Pancreas (tissue), 10 donors: ENCODE measurements around the gene KCNRG. TPM values are rescaled to one million over a fixed set of nuclear protein-coding genes. Genes with fewer than 3 reads are reported as not detected.

ENCODE experiments used
- ATAC-seq, 4 donors: fragments of 200-7000 bp; cut with Tn5 transposase; one replicate each; pipeline versions ENCODE4 v1.8.0 to v1.9.1; 2020; ENCODE audit warnings: mild to moderate bottlenecking in 4 of 4, moderate library complexity in 4 of 4
- DNase-seq, 6 donors: peaks; one replicate each; pipeline ENCODE4 v3.0.0-alpha.2; 2020
- FAIRE-seq: peaks from 2 replicates; lab custom pipeline; 2012; peaks lifted over from hg19 to GRCh38; lab: Jason Lieb, UNC
- H3K27ac ChIP-seq, 4 donors: fragments of 200-600 bp; sonication (generic); 1 replicate in 3 of 4; 2 replicates in 1 of 4; pipeline versions ENCODE4 v1.5.0 to v1.8.0; 2020
- H3K27me3 ChIP-seq, 4 donors: fragments of 200-600 bp; one replicate each; pipeline ENCODE4 v1.8.0; 2021
- H3K36me3 ChIP-seq, 3 donors: fragments of 200-600 bp; sonication (generic) in 1 of 3; one replicate each; pipeline versions ENCODE4 v1.5.0 to v1.8.0; 2020 to 2021
- H3K4me1 ChIP-seq, 3 donors: fragments of 200-600 bp; one replicate each; pipeline ENCODE4 v1.8.0; 2021
- H3K4me3 ChIP-seq, 4 donors: fragments of 200-600 bp; sonication (generic) in 2 of 4; one replicate each; pipeline versions ENCODE4 v1.5.0 to v1.8.0; 2020 to 2021
- H3K9me3 ChIP-seq, 4 donors: fragments of 200-600 bp; one replicate each; pipeline ENCODE4 v1.8.0; 2021
- CTCF ChIP-seq, 4 donors: fragments of 200-600 bp; sonication (generic) in 3 of 4; IDR thresholded peaks; one replicate each; pipeline versions ENCODE4 v1.5.0 to v1.8.0; 2021; ENCODE audit warnings: antibody characterized with exemption in 4 of 4
- WGBS, 2 donors: extraction: QIAGEN DNeasy Blood & Tissue Kit; methylation state at CpG; one replicate each; pipeline ENCODE4 v1.1.7; 2013; 5-methylcytosine and 5-hydroxymethylcytosine counted together
- intact Hi-C, 3 donors: fragments of 100-400 bp; cut with DNase I; formaldehyde crosslinking; loops; one replicate each; pipeline versions ENCODE4 v1.11.1 to v1.14.2; 2022
- polyA plus RNA-seq, 2 donors: library from polyadenylated mRNA; stranded (reverse); fragments of 200-250 nt; gene quantifications; one replicate each; pipeline ENCODE4 v1.2.3, GENCODE V29; 2013
- total RNA-seq, 6 donors: library from RNA; stranded (reverse); fragmentation: NEBNext Ultra II Directional in 4 of 6; extraction: Animal tissue kit (Norgen Biotek cat#: 25700) in 4 of 6; gene quantifications; one replicate each; pipeline versions ENCODE4 v1.2.1 to v1.2.4, GENCODE V29; 2021 to 2023
- donor health status: healthy with polysubstance abuse.
- donor health status: DM: no; HTN: no; CAD: no; lungs with moderate emphysema.
- donor health status: DM: no; HTN: no; CAD: no.
- donor health status: control.
- donor health status: control.
- donor health status: Bipolar disorder and iron deficiency.
- donor health status: DM: yes; HTN: yes; CAD: no.
- donor health status: DM: no; HTN: no; CAD: no.
- donor health status: DM: no; HTN: no; CAD: no.
- donor health status: DM: yes; HTN: yes; CAD: no.

Gene KCNRG
- total and polyA plus RNA-seq, 8 donors, result 0.16 to 0.52 (median 0.30) TPM; not detected in 1

GRCh38 chr13:50015750-50016149 is 506 bp downstream of the KCNRG start:
- no peaks in the 10 kb centered on the region for H3K27me3 ChIP-seq
- intact Hi-C loops, result no loop called here

GRCh38 chr13:50016444-50016843 is 1.2 kb downstream of the KCNRG start:
- Histone ChIP-seq H3K36me3 (peaks cover 0 to 7% (median 0%) of the 10 kb centered on the region in 3 donors), H3K27me3 (no peaks in the 10 kb centered on the region), H3K27ac (no peak overlapping the region), H3K4me1 (peaks cover 0 to 14% (median 6%) of the 10 kb centered on the region in 3 donors), H3K9me3 (no peaks in the 10 kb centered on the region), H3K4me3 (no peak overlapping the region)
- intact Hi-C loops, result no loop called here
- DNase-seq (no peak), ATAC-seq (no peak), FAIRE-seq (no peak)
- TF ChIP-seq CTCF (IDR thresholded peaks at IDR 0.05), result no peak
- WGBS, 2 donors, result 66 to 80% methylated on average over 2 of the region's 2 CpGs

More at GRCh38 chr13:50015750-50016149, 506 bp downstream of the KCNRG start:
- Histone ChIP-seq H3K27ac (no peak overlapping the region), H3K4me1 (peaks cover 0 to 14% (median 6%) of the 10 kb centered on the region in 3 donors), H3K4me3 (no peak overlapping the region), H3K36me3 (peaks cover 0 to 7% (median 0%) of the 10 kb centered on the region in 3 donors), H3K9me3 (no peaks in the 10 kb centered on the region)
- DNase-seq (no peak), FAIRE-seq (no peak), ATAC-seq (peak in 1 of 4 donors; percentile 24)
- TF ChIP-seq CTCF (IDR thresholded peaks at IDR 0.05), result no peak
- WGBS, 2 donors, result 61 to 64% methylated on average over 4 of the region's 4 CpGs

- intact Hi-C loops, result no loop called here
- ATAC-seq (peak in 2 of 4 donors; percentile 55 to 68), FAIRE-seq (no peak), DNase-seq (no peak)
- H3K4me3 ChIP-seq, result no peak overlapping the region
- no peak overlapping the region for H3K27ac ChIP-seq
- peaks cover 0 to 14% (median 6%) of the 10 kb centered on the region in 3 donors for H3K4me1 ChIP-seq
- H3K9me3 ChIP-seq, result no peaks in the 10 kb centered on the region
- no peak for TF ChIP-seq CTCF (IDR thresholded peaks at IDR 0.05)
- H3K36me3 ChIP-seq, result peaks cover 0 to 7% (median 0%) of the 10 kb centered on the region in 3 donors
- no peaks in the 10 kb centered on the region for H3K27me3 ChIP-seq
These were observed 2.6 kb downstream of the KCNRG start for GRCh38 chr13:50017819-50018218.

- intact Hi-C loops, result no loop called here
- Histone ChIP-seq H3K36me3 (no peaks in the 10 kb centered on the region), H3K27me3 (no peaks in the 10 kb centered on the region), H3K4me1 (no peaks in the 10 kb centered on the region), H3K27ac (no peak overlapping the region), H3K4me3 (no peak overlapping the region), H3K9me3 (no peaks in the 10 kb centered on the region)
- WGBS, 2 donors, result 39 to 49% methylated on average over 1 of the region's 1 CpG
- FAIRE-seq (no peak), ATAC-seq (no peak), DNase-seq (no peak)
- no peak for TF ChIP-seq CTCF (IDR thresholded peaks at IDR 0.05)
These were observed 10.2 kb downstream of the KCNRG start for GRCh38 chr13:50025436-50025835.

GRCh38 chr13:50026788-50027473 is 11.7 kb downstream of the KCNRG start:
- ATAC-seq, result no peak
- H3K27ac ChIP-seq, result no peak overlapping the region
- H3K9me3 ChIP-seq, result no peaks in the 10 kb centered on the region
- TF ChIP-seq CTCF (IDR thresholded peaks at IDR 0.05), result no peak
- no peak overlapping the region for H3K4me3 ChIP-seq
- intact Hi-C loops, result no loop called here
- FAIRE-seq, result no peak
- no peaks in the 10 kb centered on the region for H3K4me1 ChIP-seq
- H3K36me3 ChIP-seq, result no peaks in the 10 kb centered on the region
- 87 to 91% methylated on average over 2 of the region's 2 CpGs for WGBS, 2 donors
- H3K27me3 ChIP-seq, result no peaks in the 10 kb centered on the region
- no peak for DNase-seq
